GM19035 (cell line): ENCODE results near the gene EEA1.

ENCODE experiments used
- ATAC-seq: cut with Tn5 transposase; IDR thresholded peaks from one replicate; pipeline ENCODE4 v1.9.1; 2021; ENCODE audit not compliant: unreplicated experiment

Gene EEA1

DNA sequence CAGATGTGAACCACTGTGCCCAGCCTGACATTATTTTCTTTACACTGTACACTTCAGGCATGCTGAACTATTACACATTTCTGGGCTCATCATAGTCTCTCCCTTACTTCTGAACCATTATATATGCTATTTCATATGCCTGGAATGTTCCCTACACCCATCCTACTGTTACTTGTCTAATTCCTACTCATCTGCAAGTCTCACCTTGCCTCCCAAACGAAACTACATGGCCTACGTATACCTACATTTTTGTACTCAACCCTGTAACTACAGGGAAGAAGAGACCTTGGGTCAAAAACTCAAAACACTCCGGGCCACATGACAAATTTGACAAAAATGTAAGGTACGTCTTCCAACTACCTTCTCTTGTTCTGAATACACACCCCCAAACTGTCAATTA, 9.5 kb upstream of the EEA1 start:
- ATAC-seq, result no peak

DNA sequence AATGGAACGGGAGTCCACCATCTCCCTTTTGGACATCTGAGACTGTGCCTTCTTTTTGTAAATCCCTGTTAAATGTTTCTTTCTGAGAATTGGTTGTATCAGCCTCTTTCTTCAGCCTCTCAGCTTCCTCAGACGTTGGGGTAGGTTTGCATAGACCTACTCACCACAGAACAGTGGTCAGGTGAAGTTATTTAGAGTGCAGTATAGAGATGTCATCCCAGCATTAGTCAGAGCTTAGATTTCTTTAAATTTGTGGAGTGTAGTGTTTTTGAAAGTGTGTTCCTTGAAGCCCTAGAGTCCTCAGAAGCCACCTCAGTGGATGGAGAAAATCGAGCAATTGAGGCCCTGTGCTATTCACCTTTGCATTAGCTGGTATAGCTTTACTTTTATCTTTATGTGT, 8.9 kb upstream of the EEA1 start:
- ATAC-seq, result peak; percentile 66

DNA sequence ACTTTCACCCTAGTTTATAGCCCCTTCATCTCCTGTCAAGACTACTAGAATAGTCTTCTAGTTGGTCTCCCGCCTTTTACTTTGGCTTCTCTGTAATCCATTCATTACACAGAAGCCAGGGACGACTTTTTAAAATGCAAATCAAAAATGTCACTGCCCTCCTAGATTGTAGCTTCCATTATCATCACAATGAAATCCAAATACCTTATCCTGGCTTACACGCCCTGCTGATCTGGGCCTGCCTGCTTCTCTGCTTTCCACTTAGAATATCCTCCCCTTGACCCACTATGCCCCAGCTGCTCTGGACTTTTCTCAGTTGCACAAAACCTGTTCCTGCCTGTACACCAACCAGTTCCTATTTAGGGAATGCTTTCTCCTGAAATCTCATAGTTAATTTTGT, 4.5 kb upstream of the EEA1 start:
- ATAC-seq, result no peak

DNA sequence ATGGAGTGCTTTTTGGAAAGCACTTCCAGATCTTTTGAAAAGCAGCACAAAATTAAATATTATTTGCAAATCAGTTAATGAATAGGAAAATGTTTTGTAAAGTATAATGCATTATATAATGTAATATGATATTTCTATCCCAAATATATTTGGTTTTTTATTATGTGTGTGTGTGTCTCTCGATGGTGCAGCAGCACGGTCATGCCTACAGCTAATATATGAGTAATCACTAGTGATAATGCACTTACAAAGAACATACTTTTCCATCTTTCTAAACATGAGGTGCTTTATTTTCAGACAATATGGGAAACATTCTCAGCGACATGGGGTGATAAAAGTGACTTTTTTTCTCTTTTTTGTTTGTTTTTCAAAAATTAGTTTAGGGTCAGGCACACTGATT, 1.3 kb upstream of the EEA1 start:
- ATAC-seq, result no peak

DNA sequence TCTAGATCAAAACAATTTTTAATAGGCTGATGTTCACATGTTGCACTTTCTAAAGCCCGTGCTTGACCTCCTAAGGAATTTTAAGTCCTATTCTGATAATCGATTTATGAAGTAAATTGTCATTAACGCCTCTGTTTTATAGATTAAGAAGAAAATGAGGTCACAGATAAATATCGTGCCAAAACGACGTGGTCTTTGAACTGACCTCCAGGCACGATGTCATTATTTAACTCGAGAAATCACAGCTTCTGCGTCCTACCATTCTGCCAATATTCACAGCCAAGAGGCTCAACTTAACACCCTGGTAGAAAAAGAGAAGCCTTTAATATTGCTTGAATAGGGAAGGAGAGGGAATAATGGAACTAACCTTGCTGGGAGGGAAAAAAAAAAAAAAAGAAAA, 888 bp upstream of the EEA1 start:
- ATAC-seq, result no peak

DNA sequence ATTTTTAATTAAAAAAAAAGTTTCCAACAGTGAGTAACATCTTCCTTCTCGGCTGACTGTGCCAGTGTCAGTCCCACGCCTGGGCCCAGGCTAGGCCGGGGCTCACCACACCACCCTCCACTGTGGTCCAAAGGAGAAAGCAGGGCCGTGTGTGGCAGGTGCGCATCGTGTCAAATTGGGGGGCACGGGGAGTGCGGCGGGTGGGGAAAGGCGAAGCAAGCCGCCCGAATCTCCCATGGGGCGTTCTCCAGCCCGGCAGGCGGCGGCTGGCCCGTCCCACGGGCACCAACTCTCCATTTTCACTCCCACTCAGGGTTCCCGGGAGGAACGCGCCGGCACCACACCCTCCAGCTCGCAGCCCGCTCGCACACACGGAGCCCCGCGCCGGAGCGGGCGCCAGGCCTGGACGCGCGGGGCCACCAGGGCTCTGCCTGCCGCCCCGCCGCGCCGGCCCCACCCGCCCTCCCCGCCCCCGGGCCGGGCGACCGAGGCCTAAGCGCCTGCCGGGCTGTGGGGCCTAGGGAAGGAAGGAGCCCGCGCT, 604 bp downstream of the EEA1 start:
- ATAC-seq, result peak; percentile 8

DNA sequence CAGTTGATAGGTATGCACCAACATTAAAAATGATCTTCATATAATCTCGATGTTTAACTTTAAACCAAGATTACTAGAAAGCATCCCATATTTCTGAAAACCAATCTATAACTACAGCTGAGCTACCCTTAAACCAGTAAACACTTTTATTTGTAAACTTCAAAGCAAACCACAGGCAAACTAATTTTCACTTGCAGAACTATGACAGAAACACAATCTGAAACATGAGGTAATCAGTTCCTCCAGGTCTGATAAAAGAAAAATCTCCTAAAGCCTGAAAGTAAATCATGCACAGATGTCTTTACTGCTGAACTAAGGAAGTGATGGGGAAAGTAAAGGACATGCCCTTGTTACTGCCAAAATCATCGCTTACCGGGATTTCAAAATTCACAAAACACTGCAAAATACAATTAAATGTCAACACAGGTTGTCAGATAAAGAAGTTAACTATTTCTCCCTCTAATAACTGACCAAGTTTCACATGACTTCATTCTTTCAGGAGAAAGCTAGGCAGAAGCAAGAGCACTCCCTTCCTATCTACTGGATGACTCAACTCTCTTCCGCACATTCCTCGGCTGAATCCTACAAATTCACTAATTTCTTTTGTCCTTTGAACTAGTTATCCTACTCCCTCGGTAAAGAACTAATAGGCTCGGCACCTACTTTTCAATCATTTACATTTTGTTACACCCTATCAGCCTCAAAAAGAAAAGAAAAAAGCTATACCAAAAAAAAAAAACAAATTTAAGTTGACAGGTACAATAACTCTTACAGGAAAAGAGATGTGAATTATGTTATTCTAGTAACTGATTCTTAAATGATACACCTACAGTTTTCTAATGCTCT, 1.4 kb downstream of the EEA1 start:
- ATAC-seq, result no peak

DNA sequence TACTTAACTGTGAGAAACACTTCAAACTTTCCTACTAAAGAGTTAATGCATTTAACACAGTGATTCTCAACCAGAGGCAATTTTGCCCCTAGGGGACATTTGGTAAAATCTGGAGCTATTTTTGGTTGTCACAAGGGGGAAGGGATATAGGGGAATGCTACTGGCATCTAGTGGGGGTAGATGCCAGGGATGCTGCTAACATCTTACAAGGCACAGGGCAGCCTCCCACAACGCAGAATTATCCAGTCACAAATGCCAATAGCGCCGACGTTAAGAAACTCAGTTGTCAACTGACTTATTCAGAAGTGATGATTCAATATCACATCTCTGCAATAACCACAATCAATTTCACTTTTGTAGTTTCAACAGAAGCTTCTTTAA, 2.0 kb downstream of the EEA1 start:
- no peak for ATAC-seq

DNA sequence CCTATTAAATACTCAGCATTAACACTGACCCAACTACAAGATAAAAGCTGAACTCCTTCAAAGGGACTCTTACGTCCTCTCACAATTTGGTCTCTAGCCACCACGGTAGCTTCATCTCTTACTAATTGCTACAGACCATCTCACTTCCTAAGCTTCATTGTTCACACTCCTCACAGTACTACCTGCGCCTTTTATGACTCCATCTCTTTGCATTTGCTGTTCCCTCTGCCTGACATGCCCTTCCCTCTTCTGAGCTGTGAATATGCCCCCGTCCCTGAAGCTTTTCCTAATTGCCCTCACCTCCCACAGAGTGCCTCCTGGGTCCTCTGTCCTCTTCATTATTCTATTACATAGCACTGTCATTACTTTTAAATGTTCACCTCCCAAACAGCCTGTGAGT, 2.5 kb downstream of the EEA1 start:
- ATAC-seq, result no peak

DNA sequence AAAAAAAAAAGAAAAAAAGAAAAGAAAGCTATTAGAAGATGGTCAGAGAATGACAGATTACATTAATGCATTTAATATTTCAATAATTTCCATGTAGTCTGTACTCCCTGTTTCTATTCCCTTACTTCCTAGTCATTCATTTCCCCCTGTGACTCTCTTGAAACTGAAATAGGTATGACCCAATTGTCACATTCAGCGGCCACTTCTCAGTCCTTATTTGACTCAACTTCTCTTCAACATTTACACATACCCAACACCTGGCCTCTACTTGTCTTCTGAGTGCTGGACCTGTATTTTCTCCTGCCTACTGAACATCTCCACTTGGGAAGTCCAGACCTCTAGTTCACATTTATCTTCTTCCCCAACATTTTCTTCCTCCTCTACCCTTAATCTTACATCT, 7.2 kb downstream of the EEA1 start:
- ATAC-seq, result peak; percentile 80

DNA sequence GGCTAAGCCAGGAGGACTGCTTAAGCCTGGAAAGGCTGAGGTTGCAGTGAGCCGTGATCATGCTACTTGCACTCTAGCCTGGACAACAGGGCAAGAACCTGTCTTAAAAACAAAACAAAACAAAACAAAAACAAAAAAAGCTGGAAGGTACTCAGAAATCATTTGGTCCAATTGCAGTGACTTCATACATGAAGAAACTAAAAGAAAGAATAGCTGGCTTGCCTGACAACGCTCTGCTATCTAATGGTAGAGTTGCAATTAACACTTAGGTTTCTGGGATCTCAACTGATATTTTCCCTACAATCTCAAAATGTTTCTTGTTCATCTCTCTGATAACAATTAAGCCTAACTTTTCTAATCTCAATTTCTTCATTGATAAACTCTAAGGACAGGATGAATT, 13.7 kb downstream of the EEA1 start:
- ATAC-seq, result no peak

DNA sequence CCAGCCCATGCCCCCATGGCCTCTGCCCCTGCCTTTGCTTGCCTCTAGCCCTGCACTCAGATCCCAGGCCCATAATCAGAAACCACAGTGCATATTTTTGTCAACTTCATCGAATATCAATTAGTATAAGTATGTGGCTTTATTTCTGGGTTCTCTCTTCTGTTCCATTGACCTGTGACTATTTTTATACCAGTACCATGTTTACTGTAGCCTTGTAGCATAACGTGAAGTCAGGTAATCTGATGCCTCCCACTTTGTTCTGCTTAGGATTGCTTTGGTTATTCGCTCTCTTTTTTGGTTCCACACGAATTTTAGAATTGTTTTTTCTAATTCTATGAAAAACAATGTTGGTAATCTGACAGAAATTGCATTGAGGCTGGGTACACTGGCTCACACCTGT, 14.9 kb downstream of the EEA1 start:
- ATAC-seq, result no peak

DNA sequence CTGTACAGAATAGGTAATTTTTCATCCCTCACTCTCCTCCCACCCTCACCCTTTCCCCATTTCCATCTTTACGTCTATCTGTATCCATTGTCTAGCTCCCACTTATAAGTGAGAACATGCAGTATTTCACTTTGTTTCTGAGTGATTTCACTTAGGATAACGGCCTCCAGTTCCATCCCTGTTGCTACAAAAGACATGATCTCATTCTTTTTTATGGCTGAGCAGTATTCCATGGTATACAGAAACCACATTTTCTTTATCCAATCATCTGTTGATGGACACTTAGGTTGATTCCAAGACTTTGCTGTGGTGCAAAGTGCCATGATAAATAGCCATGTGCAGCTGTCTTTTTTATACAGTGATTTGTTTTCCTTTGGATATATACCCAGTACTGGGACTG, 16.4 kb downstream of the EEA1 start:
- ATAC-seq, result no peak

DNA sequence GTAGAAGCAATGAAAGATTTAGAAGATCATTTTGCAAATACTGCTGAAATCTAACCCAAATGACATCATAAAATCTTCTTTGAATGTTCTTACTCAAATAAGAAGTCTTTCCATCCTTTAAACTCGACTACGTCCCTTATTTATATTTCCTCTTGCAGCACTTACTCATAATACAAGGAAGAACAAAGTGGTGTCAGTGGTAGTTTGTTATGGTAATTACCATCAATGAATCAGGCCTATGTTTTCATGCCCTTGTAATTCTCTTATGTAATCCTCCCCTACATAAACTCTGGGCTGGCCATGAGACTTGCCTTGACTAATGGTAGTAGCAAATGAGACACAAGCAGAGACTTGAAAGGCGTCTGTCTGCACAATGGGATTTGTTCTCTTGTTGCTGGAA, 17.0 kb downstream of the EEA1 start:
- no peak for ATAC-seq

DNA sequence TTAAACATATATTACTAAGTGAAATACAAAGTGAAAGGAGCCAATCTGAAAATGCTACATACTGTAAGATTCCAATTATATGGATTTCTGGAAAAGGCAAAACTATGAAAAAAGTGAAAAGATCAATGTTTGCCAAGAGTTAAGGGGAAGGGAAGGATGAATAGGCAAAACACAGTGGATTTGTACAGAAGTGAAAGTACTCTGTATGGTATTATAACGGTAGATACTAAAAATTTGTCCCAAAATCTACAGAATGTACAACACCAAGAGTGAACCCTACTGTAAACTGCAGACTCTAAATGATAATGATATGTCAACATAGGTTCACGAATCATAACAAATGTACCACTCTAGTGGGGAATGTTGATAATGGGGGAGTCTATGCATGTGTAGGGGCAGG, 17.8 kb downstream of the EEA1 start:
- ATAC-seq, result no peak

DNA sequence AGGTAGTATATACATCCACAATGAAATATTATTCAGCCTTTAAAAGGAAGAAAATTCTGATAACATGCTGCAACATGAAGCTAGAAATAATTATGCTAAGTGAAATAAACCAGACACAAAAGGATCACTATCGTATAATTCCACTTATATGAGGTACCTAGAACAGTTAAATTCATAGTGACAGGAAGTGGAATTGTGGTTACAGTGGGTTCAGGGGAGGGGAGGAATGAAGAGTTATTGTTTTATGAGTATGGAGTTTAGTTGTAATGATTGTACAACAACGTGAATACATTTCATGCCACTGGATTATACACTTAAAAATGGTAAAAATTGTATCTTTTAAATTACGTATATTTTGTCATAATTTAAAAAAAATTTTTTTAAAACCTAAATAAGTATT, 21.0 kb downstream of the EEA1 start:
- no peak for ATAC-seq

DNA sequence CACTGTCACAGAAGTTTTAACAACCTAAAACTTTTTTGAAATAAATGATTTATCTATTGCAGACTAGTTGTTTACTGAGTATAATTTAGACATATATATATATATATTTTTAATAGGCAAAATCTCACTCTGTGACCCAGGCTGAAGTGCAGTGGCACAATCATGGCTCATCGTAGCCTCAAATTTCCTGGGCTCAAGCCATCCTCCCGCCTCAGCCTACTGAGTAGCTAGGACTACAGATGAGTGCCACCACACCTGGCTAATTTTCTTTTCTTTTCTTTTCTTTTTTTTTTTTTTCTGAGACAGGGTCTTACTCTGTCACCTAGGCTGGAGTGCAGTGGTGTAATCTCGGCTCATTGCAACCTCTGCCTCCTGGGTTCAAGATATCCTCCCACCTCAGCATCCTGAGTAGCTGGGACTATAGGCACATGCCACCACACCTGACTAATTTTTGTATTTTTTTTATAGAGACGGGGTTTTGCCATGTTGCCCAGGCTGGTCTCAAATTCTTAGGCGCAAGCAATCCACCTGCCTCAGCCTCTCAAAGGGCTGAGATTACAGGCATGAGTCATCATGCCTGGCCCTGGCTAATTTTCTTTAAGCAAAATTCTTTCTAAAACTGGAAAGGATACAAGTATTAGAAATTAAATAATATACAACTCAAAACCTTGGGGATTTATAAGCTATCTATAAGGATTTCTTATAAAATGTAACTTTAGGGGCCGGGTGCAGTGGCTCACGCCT, 23.1 kb downstream of the EEA1 start:
- no peak for ATAC-seq

DNA sequence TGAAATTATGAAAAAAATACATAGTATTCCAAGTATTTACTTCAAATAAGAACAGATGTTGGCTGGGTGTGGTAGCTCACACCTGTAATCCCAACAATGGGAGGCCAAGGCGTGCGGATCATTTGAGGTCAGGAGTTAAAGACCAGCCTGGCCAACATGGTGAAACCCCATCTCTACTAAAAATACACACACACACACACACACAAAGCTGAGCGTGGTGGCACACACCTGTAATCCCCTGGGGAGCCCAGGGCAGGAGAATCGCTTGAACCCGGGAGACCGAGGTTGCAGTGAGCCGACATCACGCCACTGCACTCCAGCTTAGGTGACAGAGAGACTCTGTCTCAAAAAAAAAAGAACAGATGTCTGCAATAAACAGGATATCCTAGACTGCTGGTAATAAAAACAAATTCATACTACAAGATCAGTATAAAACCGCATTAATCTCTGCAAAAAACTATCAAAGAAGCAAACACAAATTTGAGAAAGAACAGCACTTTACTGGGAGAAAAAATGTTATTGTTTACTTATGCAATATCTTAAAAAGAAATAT, 23.8 kb downstream of the EEA1 start:
- ATAC-seq, result no peak

DNA sequence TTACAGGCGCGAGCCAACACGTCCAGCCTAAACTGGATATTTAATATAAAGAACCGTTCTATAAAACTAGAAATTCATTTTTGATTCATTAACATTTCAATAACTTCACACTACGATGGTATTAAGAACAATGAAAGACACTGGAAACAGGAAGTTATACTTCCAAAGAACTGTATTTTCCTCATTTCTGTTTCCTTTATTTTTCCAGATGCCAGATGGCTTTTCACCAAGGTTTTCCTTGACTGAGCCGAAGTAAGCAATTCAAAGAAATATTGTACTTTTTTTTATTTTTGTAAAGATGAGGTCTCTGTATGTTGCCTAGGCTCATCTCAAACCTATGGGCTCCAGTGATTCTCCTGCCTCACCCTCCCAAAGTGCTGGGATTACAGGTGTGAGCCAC, 28.2 kb downstream of the EEA1 start:
- ATAC-seq, result no peak

DNA sequence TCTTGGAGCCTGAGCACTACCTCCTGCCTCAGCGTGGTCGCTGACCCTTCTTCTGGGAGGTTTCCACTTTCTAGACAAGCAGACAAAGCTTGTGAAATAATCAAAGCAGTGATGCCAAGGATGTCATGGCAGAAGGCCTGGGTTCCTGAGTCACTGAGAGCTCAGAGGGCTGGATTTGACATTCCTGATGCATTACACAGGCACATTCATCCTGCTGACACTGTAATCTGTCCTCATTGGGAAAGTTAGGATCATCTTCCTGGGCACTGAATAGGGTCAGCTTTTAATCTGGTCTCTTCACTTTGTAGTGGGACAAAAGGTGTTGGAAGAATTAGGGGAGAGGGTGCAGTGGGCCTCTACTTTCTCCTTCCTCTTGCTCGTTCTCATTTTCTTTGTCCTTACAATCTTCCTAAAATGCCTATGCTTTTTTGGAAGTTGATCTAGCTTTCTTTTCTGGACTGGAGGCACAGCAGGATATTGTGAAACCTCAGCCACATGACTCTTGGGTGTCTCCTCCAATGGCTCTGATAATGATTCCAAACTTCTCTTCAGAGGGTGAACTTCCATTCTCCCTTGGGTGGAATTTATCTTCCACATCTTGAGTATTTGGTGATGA, 29.6 kb downstream of the EEA1 start:
- ATAC-seq, result no peak

DNA sequence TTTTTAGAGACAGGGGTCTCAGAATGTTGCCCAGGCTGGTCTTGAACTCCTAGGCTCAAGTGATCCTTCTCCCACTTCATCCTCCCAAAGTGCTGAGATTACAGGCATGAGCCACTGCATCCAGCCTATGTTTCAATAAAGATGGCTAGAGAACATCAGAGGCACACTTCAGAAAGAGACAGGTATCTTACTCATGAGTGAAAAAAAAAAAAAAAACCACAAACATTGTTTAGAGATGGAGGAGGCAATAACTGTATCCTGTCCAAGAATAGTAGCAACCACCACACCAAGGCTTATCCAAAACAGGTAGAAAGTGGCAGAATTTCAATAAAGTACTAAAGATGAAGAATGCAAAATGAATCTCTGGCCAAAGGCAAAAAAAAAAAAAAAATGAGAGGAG, 30.3 kb downstream of the EEA1 start:
- ATAC-seq, result no peak

DNA sequence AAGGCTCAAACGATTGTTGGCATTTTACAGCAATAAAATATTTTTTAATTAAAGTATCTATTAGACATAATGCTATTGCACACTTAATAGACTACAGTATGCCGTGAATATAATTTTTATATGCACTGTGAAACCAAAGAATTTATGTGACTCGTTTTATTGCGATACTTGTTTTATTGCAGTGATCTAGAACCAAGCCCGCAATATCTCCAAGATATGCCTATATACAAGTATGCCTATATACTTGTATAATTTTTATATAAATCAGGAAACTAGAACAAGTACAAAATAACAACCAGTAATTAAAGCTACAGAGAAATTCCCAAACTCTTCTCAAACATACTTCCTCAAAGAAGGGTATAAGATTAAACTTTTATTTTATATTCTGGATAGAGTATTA, 31.3 kb downstream of the EEA1 start:
- ATAC-seq, result no peak
